Fibroblast of skin of abdomen (primary cell): ENCODE data around the gene UHMK1. TPM values are rescaled to one million over a fixed set of nuclear protein-coding genes. Genes with fewer than 3 reads are reported as not detected.
"Not testable (repeated sequence)": the region's sequence is repeated elsewhere in the genome, so short reads cannot be mapped to it uniquely, and the experiment has no call there.

Source experiments
- DNase-seq: peaks from one replicate; pipeline ENCODE4 v3.0.0-alpha.2; 2013
- polyA plus RNA-seq, 2 experiments: library from polyadenylated mRNA; unstranded; fragments of 120-200 nt; gene quantifications; one replicate each; pipeline ENCODE4 v1.2.1, GENCODE V29; 2013; ENCODE audit not compliant: insufficient read length in 2 of 2

UHMK1 gene, protein sequence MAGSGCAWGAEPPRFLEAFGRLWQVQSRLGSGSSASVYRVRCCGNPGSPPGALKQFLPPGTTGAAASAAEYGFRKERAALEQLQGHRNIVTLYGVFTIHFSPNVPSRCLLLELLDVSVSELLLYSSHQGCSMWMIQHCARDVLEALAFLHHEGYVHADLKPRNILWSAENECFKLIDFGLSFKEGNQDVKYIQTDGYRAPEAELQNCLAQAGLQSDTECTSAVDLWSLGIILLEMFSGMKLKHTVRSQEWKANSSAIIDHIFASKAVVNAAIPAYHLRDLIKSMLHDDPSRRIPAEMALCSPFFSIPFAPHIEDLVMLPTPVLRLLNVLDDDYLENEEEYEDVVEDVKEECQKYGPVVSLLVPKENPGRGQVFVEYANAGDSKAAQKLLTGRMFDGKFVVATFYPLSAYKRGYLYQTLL
- 23.7 TPM for polyA plus RNA-seq (2013, experiment 1 of 2; ENCODE audit: insufficient read length)
- 22.6 TPM for polyA plus RNA-seq (2013, experiment 2 of 2; ENCODE audit: insufficient read length)

DNA sequence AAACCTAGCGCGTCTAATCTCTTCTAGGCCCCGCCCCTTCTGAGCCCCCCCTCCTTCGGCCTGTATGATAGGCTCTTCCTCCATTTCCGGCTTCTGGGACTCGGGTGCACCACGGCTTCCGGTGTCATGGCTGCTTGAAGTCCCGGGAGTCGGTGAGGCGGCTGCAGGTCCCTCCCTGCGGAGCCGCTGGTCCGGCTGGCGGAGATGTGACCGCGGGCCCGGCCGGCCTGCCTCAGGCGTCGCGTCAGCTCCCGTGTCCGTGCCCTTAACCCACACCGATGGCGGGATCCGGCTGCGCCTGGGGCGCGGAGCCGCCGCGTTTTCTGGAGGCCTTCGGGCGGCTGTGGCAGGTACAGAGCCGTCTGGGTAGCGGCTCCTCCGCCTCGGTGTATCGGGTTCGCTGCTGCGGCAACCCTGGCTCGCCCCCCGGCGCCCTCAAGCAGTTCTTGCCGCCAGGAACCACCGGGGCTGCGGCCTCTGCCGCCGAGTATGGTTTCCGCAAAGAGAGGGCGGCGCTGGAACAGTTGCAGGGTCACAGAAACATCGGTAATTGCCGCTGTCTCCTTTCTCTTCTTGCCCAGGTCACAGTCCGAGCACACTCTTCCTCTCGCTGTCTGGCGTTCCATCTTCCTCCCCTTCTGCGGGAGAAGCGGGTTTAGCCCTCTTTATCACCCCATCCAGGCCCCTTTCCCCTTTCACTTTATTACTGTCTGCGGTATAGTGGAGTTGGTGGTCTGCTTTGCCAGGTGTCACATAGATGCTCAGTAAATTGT lies at the start of gene UHMK1:
TSS of gene UHMK1 (plus strand) at position 96 of the 773 bp plus-strand sequence. CDS start at position 279, 183 bp downstream.
- DNase-seq = peak; percentile 92

DNA sequence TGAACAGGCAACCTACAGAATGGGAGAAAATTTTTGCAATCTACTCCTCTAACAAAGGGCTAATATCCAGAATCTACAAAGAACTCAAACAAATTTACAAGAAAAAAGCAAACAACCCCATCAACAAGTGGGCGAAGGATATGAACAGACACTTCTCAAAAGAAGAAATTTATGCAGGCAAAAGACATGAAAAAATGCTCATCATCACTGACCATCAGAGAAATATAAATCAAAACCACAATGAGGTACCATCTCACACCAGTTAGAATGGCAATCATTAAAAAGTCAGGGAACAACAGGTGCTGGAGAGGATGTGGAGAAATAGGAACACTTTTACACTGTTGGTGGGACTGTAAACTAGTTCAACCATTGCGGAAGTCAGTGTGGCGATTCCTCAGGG lies 43.3 kb upstream of the UHMK1 start:
- DNase-seq = not testable (repeated sequence)

DNA sequence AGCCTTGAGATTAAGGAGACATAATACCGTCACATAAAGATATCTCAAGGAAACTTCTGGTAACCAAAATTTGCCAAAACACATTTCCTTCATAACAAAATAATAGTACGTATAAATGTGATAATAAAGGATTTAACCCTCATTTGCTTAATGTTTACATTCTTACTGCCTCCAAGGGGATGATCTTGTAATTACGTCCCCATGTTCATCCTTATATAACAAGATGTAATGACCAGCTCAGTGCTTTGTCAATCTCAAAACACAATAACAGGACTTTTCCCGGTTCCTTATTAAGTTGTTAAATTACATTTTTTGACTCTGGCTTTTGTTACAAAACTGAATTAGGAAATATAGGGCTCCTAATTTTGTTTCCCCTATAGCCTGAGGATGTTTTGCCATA lies 41.3 kb upstream of the UHMK1 start:
- DNase-seq = no peak

DNA sequence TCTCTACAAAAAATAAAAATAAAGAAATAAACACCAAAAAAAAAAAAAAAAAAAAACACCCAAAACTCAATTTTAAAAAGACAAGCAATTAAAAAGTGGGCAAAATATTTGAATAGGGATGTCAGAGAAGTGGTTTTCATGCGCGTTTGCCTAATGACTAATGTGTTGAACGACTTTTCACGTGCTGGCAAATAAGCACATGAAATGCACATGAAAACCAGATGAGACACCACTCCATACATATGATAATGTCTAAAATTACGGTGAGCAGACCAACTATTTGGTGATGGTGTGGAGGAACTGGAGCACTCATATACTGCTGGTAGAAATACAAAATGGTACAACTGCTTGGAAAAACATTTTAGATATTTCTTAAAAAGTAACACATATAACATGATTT lies 39.4 kb upstream of the UHMK1 start:
- DNase-seq = peak; percentile 62

DNA sequence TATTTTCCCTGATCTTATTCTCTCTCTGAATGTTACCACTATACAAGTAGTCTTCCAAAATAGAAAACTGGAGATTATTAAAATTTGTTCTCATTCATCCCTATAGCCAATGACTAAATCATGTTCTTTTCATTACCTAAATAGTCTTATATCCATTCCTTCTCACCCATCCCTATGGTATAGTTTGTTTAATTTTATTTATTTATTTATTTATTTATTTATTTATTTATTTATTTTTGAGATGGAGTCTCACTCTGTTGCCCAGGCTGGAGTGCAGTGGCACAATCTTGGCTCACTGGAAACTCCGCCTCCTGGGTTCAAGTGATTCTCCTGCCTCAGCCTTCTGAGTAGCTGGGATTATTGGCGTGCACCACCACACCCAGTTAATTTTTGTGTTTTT lies 35.2 kb upstream of the UHMK1 start:
- DNase-seq = not testable (repeated sequence)

DNA sequence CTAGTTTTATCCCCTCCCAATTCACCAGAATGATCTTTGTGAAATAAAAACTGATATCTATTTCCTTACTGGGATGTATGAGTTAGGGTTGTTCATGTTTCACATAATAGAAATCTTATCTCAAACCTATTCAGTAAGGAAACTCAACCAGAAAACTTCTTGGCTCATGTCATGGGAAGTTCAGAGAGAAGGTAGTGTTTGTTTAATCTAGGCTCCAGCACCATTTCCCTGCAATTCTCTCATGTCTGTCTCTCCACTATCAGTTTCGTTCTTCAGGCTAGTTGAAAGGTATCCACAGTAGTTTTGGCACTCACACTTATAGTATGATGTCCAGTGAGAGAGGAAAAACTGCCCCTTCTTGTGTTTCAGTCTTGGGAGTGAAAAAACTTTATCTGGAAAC lies 34.6 kb upstream of the UHMK1 start:
- DNase-seq = no peak

DNA sequence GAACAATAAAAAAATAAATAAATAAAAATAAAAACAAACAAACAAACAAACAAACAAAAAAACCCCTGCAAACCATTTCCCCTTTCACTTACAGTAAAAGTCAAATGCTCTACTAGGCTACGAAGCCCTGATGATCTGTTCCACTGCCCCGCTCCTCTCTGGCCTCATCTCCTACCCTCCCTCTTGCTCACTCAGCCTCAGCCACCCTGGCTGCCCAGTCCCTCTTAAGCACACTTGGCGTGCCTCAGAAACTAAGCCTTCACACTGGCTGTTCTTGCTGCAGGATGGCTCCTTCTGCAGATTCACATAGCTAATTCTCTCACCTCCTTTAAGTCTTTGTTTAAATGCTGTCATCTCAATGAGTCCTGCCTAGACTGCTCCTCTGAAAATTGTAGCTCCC lies 30.8 kb upstream of the UHMK1 start:
- no peak for DNase-seq

DNA sequence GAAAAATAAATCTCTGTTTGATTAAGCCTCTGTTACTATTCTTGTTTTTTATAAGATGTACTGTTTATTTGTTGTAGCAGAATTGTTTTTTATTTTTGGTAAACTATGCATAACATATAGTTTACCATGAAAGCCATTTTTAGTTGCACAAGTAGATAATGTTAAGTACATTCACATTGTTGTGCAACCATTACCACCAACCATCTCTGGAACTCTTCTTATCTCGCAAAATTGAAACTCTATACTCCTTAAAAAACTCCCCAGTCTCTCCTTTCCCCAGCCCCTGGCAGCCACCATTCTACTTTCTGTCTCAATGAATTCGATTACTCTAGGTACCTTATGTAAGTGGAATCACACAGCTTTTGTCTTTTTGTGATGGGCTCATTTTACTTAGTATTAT lies 27.4 kb upstream of the UHMK1 start:
- no peak for DNase-seq

DNA sequence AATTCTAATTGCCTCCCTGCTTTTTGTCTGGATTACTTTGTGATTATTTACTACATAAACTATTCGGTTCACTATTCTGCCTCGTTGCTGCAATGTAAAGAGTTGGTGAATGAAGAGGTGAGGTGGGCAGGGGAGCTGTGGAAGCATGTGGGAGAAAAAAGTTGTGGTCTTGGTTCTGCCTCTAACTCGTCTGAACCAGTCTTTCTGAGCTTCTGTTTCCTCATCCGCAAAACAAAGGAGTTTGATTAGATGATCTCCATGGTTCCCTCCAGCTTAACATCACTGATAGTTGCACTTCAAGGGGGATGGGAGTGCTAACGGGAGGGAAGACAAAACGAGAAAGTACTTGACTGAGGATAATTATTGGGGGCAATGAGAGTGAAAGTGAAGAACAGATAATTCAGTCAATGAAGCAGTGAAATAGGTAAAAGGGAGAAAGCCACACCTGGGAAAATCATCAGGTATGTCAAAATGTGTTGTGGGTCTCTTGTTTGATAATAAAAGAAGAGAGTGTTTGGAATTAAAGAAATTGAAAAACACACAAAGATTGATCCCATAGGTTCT lies 26.2 kb upstream of the UHMK1 start:
- DNase-seq = no peak

DNA sequence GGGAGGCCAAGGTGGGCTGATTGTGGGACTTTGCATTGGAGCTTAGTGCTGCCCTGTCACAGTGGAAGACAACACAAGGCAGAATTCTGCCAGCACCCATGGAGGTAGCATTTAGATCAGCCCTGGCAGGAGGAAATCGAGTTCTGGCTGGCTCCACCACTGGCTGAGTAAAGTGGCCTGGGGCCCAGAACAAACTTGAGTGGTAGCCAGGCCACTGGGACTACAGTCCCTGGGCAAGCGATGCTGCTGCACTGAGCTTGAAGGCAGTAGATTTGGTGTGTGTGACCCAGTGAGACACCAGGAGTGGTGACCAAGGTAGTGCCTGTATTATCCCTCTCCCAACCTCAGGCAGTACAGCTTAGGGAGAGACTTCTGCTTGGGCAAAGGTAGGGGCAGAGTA lies 22.5 kb upstream of the UHMK1 start:
- DNase-seq = no peak

DNA sequence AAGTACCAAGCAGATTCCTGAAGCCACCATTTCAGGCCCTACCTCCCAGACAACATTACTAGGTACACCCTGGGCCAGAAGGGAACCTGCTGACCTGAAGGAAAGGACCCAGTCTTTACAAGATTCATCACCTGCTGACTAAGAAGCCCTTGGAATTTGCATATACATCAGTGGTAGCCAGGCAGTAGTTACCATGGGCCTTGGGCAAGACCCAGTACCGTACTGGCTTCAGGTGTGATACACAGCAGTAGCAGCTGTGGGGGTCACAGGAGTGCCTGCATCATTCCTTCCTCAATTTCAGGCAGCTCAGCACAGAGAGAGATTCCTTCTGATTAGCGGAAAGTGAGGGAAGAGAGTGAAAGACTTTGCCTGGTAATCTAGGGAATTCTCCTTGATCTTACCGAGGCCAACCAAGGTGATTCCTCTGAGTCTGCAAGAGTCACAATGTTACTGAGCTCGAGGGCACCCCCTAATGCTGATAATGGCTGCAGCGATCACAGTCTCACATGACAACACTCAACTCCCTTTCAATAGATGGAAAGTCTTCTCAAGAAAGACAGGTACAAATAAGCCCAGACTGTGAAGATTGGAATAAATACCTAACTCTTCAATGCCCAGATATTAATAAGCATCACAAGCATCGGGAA lies 22.0 kb upstream of the UHMK1 start:
- no peak for DNase-seq

DNA sequence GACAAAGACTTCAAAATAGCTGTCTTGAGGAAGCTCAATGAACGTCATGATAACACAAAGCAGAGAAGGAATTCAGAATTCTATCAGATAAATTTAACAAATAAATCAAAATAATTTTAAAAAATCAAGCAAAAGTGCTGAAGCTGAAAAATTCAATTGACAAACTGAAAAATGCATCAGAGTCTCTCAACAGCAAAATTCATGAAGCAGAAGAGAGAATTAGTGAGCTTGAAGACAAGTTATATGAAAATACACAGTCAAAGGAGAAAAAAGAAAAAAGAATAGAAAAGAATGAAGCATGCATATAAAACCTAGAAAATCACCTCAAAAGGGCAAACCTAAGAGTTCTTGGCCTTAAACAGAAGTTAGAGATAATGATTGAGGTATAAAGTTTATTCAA lies 21.0 kb upstream of the UHMK1 start:
- DNase-seq = no peak

DNA sequence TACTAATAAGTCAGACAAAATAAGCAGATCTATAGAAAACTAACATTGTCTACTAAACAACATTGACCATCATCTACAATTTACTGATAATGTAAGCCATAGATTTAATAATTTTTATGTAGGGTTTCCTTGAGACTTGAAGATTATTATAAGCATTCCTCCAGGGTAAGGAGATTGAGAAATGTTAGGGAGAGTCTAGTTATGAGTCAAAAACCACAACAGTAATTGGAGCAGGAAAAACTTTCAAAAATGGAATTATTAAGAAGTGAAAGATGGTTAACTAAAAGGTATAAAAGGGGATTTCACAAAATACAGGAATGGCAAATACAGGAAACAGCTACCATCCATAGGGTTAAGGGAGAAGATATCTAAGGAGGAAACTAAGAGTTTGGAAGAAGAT lies 12.4 kb upstream of the UHMK1 start:
- DNase-seq = peak; percentile 7

DNA sequence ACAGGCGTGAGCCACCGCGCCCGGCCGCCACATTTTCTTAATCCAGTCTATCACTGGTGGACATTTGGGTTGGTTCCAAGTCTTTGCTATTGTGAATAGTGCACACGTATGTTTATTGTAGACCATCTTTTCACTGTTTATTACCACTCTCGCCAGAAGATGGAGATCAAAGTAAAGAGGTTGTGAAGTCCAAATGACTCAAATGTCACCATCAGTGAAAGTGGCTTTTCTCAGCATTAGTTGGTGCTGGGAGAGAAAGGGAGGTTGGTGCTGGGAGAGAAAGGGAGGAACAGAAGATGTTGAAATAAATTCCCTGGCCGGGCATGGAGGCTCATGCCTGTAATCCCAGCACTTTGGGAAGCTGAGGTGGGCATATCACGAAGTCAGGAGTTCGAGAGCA lies 10.4 kb upstream of the UHMK1 start:
- DNase-seq = no peak

DNA sequence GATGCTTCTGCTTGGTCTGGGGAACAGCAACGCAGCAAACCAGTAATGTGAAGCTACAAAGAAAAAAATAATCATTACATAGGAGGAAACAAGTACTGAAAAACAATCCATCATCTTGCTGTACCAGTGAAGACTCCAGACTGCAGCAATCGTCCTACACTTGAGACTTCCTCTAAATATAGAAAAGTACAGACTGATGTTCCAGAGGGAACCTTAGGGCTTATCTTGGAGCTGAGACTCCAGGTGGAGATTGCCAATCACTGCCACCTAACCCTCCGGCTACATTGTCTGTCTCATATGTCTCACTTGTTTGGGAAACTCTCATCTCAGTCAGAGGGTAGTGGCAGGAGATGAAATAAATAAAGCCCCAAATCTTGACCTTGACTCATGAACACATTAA lies 9.4 kb upstream of the UHMK1 start:
- DNase-seq = no peak

DNA sequence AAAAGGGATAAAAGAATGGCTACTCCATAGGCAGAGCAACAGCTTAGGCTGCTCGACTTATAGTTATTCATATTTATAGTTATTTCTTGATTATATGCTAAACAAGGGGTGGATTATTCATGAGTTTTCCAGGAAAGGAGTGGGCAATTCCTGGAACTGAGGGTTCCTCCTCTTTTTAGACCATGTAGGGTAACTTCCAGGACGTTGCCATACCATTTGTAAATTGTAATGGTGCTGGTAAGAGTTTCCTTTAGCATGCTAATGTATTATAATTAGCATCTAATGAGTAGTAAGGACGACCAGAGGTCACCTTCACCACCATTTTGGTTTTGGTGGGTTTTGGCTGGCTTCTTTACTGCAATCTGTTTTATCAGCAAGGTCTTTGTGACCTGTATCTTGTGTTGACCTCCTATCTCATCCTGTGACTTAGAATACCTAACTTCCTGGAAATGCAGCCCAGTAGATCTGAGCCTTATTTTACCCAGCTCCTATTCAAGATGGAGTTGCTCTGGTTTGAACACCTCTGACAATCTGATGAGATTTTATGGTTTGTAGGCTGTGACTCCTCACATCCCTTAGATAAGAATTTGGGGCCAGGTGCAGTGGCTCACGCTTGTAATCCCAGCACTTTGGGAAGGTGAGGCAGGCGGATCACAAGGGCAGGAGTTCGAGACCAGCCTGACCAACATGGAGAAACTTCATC lies 1.9 kb upstream of the UHMK1 start:
- not testable (repeated sequence) for DNase-seq

DNA sequence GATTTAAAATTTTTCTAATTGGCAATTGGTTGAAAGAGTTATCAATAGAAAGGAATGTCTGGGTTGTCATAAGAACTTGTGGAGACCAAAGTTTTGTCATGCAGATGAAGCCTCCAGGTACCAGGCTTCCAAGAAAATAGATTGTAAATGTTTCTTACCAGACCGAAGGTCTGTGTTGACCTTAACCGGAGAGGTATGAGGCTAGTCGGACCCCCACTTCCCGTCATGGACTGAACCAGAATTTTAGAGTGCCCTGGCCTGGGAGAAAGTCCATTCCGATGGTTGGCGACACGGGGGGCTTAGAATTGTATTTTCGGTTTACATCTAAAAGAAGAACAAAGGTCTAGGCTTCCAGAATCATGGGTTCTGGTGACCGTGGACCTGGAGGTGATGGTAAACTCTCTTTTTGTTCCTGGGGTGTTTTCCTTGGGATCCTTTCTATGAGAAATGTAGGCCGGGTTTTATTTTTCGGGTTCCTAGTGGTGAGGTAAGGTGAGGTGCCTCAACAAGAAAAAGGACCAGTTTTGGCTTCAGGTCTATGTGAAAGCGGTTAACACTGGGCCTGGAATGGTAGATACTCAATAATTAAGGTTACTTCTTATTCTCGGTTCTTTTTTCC lies 405 bp upstream of the UHMK1 start:
- no peak for DNase-seq

DNA sequence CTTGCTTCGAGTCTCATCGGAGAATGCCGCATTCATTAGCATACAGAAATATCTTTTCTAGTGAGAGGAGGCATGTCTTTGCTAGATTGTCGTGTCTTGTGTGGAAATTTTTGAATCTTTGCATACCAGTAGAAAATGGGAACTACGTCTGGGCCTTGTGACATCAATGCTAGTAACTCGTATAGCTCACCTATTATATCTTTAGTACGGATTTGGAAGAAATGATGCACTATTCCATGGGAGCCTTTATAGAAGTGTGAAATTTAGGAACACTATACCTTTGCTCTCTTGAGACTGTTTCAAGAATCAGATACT lies 835 bp downstream of the UHMK1 start:
- DNase-seq = no peak

DNA sequence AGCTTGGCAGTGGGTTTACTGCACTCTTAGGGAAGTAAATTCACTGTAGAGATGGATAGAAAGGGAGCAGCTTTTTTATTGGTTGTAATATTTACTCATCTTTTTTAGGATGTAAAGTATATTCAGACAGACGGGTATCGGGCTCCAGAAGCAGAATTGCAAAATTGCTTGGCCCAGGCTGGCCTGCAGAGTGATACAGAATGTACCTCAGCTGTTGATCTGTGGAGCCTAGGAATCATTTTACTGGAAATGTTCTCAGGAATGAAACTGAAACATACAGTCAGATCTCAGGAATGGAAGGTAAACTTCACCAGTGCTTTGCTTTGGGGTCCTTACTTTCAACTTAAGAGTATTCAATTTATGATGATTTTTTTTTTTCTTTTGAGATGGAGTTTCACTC lies 3.2 kb downstream of the UHMK1 start:
- DNase-seq = no peak

DNA sequence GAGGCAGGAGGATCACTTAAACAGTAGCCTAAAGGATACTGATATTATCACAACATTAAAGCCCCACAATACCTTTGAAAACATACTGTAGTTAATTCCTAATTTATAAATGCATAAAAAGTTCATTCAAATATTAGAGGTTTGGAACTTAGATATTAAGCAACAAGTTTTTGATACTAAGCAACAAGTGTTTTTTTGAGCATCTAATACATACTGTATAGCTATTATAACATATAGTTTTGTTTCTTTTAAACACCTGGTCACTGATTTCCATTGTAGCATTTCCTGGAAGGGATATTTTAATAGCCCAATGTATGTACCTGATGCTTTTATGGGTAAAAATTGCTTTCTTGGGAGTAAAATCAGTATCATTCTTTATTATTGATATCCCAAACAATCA lies 4.5 kb downstream of the UHMK1 start:
- DNase-seq = no peak

DNA sequence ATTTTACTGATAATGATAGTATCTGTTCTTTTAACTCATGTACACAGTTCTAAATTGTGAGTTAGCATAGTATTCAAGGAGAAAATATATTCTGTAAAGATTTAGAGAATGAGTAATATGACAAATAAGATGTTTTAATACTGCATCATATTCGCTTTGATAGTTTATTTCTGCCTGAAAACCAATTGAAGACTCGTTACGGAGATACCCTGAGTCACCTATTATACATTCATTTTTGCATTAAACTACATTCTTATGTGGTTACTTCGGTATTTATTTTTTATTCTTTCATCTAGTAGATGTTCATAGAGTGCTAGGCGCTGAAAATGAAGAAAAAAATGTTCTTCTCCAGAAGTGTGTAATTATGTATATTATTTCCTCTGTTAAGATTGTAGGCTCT lies 5.3 kb downstream of the UHMK1 start:
- peak; percentile 73 for DNase-seq

DNA sequence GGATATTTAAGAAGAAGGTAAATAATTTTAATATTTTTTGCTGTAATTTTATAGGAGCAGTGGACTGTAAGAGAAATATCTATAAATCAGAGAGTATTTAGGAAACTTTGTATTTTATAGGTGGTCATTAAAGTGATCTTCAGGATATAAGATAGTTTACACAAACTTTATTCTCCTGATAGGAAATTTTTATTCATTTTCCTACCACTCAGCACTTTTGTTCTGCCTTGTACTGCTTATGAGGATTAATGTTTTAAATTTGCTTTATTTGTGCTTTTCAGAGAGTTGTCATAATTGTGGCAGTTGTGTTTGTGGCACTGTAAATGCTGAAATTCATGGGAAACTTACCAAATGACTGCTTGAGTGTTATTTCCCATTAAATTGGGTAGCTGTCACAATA lies 29.7 kb downstream of the UHMK1 start:
- DNase-seq = no peak
